Gastroesophageal sphincter (tissue), 4 donors: ENCODE measurements around the gene HERC2. TPM values are rescaled to one million over a fixed set of nuclear protein-coding genes. Genes with fewer than 3 reads are reported as not detected.
"Not testable (repeated sequence)": the region's sequence is repeated elsewhere in the genome, so short reads cannot be mapped to it uniquely, and the experiment has no call there.

Source experiments
- ATAC-seq: fragments of 150-250 bp; one replicate; pipeline ENCODE4 v1.9.1; 2016; ENCODE audit warnings: mild to moderate bottlenecking, moderate library complexity
- H3K27ac ChIP-seq, 4 donors: fragments of 200-600 bp; sonication (generic) in 3 of 4; 1 replicate in 3 of 4; 2 replicates in 1 of 4; pipeline ENCODE4 v1.5.1; 2016 to 2019
- H3K27me3 ChIP-seq: fragments of 200-600 bp; sonication (generic); one replicate; pipeline ENCODE4 v1.5.1; 2019
- H3K36me3 ChIP-seq, 2 donors: fragments of 200-600 bp; sonication (generic); one replicate each; pipeline ENCODE4 v1.5.1; 2019; ENCODE audit warnings: control low read depth in 1 of 2
- H3K4me1 ChIP-seq, 3 donors: fragments of 200-600 bp; sonication (generic); 1 replicate in 2 of 3; 2 replicates in 1 of 3; pipeline ENCODE4 v1.5.1; 2016 to 2019; ENCODE audit warnings: control low read depth in 2 of 3
- H3K4me3 ChIP-seq, 2 donors: fragments of 200-600 bp; sonication (generic); one replicate each; pipeline ENCODE4 v1.5.1; 2019; ENCODE audit warnings: mild to moderate bottlenecking in 1 of 2, moderate library complexity in 1 of 2
- H3K9me3 ChIP-seq, 3 donors: fragments of 200-600 bp; sonication (generic); one replicate each; pipeline ENCODE4 v1.5.1; 2017 to 2019; ENCODE audit warnings: control low read depth in 2 of 3
- EP300 ChIP-seq: sonication (generic); formaldehyde crosslinking; IDR thresholded peaks from one replicate; pipeline ENCODE4 v1.6.1; 2017; ENCODE audit warnings: antibody characterized with exemption, mild to moderate bottlenecking
- POLR2A ChIP-seq, 2 donors: fragments of 450-650 bp; IDR thresholded peaks; one replicate each; pipeline ENCODE4 v1.6.1; 2017; ENCODE audit warnings: antibody characterized with exemption in 2 of 2, mild to moderate bottlenecking in 2 of 2, moderate library complexity in 1 of 2
- POLR2AphosphoS5 ChIP-seq: sonication (generic); formaldehyde crosslinking; IDR thresholded peaks from one replicate; pipeline ENCODE4 v1.6.1; 2017; ENCODE audit warnings: antibody characterized with exemption
- WGBS, 2 donors: methylation state at CpG; one replicate each; pipeline ENCODE4 v1.1.5; 2018; ENCODE audit warnings: low coverage in 1 of 2; 5-methylcytosine and 5-hydroxymethylcytosine counted together
- total RNA-seq, 4 donors: library from RNA; depleted of rRNA; stranded (reverse); fragments of >200 nt; gene quantifications; one replicate each; pipeline ENCODE4 v1.1.0, GENCODE V29; 2016
- TF ChIP-seq, protein P1 (sequence below), 4 experiments: fragments of 200-600 bp in 2 of 4; fragments of 450-650 bp in 2 of 4; sonication (generic) in 1 of 4; IDR thresholded peaks; one replicate each; pipeline ENCODE4 v1.5.1; 2017 to 2019; ENCODE audit warnings: antibody characterized with exemption in 4 of 4, mild to moderate bottlenecking in 2 of 4, moderate library complexity in 2 of 4

HERC2 gene
- total RNA-seq, 4 donors from 2014 or later, result 38.6 to 94.6 (median 56.1) TPM

DNA sequence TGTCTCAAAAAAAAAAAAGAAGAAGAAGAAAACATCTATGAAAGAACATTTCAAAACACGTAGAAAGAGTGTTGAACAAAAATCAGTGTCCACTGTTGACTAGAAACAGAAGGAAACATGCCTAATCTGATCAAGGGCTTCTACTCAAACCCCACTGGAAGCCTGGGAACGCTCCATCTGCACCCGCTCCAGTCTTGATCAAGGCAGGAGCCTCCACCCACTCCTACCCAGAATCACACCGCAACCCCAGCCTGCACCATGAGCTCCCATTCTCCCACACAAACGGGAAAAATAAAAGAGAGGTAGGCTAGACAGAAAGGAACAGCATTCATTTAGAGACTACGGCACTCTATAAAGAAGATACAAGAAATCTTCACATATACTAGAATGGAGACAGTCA, 181.9 kb downstream of the HERC2 start:
- H3K36me3 ChIP-seq, result peaks cover 0 to 78% of the 10 kb centered on the region in 2 donors
- TF ChIP-seq POLR2AphosphoS5 (no peak), POLR2A (IDR thresholded peaks at IDR 0.05) (no peak), EP300 (no peak)
- TF ChIP-seq, protein P1, sequence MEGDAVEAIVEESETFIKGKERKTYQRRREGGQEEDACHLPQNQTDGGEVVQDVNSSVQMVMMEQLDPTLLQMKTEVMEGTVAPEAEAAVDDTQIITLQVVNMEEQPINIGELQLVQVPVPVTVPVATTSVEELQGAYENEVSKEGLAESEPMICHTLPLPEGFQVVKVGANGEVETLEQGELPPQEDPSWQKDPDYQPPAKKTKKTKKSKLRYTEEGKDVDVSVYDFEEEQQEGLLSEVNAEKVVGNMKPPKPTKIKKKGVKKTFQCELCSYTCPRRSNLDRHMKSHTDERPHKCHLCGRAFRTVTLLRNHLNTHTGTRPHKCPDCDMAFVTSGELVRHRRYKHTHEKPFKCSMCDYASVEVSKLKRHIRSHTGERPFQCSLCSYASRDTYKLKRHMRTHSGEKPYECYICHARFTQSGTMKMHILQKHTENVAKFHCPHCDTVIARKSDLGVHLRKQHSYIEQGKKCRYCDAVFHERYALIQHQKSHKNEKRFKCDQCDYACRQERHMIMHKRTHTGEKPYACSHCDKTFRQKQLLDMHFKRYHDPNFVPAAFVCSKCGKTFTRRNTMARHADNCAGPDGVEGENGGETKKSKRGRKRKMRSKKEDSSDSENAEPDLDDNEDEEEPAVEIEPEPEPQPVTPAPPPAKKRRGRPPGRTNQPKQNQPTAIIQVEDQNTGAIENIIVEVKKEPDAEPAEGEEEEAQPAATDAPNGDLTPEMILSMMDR (IDR thresholded peaks at IDR 0.05), result no peak
- no peaks in the 10 kb centered on the region for H3K9me3 ChIP-seq
- ATAC-seq, result no peak
- H3K27ac ChIP-seq, result no peak overlapping the region
- no peaks in the 10 kb centered on the region for H3K27me3 ChIP-seq
- H3K4me3 ChIP-seq, result no peak overlapping the region
- no peaks in the 10 kb centered on the region for H3K4me1 ChIP-seq
- WGBS, 2 donors, result 83 to 100% methylated on average over 1 to 4 of the region's 6 CpGs

- not testable (repeated sequence) for H3K9me3 ChIP-seq, H3K27ac ChIP-seq, ATAC-seq, H3K4me3 ChIP-seq, H3K27me3 ChIP-seq, H3K4me1 ChIP-seq
- 78 to 80% methylated on average over 8 to 9 of the region's 9 CpGs for WGBS, 2 donors
- peaks cover 0 to 73% of the 10 kb centered on the region in 2 donors for H3K36me3 ChIP-seq
These were observed 184.5 kb downstream of the HERC2 start for GRCh38 chr15:28137408-28138039.

DNA sequence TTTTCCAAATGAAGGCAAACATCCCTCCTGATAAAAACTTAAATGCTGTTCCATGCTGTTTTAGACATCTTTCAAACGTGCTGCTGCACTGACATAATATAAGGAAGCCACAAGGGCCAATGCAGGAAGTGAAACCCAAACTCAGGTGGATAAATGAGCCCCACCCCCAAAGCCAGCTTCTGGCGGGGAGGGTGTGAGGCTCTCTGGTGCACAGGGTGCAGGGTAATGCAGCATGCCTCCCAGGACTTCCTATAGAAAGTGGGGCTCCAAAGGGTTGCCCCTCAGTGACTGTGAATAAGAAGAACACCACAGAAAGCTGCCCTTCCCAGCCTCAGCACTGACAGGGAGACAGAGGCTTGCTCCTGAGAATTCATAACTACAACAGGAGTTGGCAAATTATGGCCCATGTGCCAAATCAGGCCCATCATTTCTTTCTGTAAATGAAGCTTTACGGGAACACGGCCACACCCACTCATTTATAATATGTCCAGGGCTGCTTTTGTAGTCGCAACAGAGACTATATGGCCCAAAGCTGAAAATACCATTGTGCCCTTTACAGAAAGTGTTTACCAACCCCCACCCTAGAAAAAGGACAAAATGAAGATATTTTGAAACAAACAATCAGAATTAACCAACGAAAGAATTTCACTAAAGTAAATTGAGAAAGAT, 185.6 kb downstream of the HERC2 start:
- WGBS, 2 donors, result 68 to 81% methylated on average over 4 to 5 of the region's 6 CpGs
- H3K27me3 ChIP-seq, H3K27ac ChIP-seq, H3K9me3 ChIP-seq, H3K4me3 ChIP-seq, H3K4me1 ChIP-seq, ATAC-seq: not testable (repeated sequence)
- H3K36me3 ChIP-seq, result peaks cover 0 to 73% of the 10 kb centered on the region in 2 donors

DNA sequence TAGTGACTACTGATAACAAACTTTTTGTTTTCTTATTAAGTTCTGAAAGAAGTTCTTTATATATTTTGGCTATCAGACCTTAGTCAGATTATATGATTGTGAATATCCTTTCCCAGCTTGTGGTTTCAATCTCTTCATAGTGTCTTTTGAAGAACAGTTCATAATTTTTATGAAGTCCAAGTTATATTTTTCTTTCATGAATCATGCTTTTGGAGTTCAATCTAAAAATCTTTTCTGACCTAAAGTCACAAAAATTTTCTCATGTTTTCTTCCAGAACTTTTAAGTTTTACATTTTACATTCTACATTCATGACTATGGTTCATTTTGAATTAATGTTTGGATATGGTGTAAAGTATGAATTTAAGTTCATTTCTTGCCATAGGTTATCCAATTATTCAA, 188.7 kb downstream of the HERC2 start:
- no peaks in the 10 kb centered on the region for H3K9me3 ChIP-seq
- no peaks in the 10 kb centered on the region for H3K27me3 ChIP-seq
- H3K4me1 ChIP-seq, result peaks cover 0 to 6% (median 0%) of the 10 kb centered on the region in 3 donors
- no peak for TF ChIP-seq POLR2A (IDR thresholded peaks at IDR 0.05)
- TF ChIP-seq, protein P1 (IDR thresholded peaks at IDR 0.05), result no peak
- TF ChIP-seq POLR2AphosphoS5, result no peak
- TF ChIP-seq EP300, result no peak
- peaks cover 0 to 73% of the 10 kb centered on the region in 2 donors for H3K36me3 ChIP-seq
- H3K27ac ChIP-seq, result no peak overlapping the region
- no peak overlapping the region for H3K4me3 ChIP-seq
- no peak for ATAC-seq

DNA sequence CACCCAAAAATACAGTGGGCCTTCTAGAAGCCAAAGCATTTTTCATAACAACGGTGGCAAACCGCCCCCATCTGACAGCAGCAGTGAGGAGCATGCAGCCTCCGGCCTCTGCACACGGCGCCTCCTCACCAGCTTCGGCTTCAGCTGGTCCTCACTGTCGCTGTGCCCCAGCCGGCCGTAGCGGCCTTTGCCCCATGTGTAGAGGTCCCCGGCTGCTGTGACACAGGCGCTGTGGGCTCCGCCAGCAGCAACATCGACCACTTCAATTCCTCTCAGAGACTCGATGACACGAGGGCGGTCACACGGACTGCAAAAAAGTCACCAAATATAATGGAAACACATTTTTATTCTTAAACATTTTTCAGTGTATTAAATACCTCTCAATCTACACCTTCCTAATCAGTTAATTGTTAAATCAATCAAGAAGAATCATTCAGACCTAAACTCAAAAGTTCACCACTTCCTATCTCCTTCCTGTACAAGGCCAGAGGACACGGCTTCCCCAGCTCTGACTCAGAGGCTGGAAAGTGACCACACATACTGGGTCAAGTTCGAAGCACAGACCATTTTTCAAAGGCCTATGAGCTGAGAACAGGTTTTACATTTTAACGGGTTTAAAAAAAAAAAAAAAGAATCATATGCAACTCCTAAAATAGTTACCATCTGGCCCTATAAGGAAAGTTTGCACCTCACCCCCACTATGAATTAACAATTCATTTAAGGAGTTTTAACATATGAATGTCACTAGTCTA, 189.3 kb downstream of the HERC2 start:
- Histone ChIP-seq H3K27me3 (no peaks in the 10 kb centered on the region), H3K9me3 (no peaks in the 10 kb centered on the region), H3K36me3 (peaks cover 0 to 74% of the 10 kb centered on the region in 2 donors), H3K4me1 (peaks cover 0 to 6% (median 0%) of the 10 kb centered on the region in 3 donors), H3K4me3 (no peak overlapping the region), H3K27ac (no peak overlapping the region)
- TF ChIP-seq POLR2AphosphoS5 (no peak), POLR2A (IDR thresholded peaks at IDR 0.05) (no peak), EP300 (no peak)
- TF ChIP-seq, protein P1 (IDR thresholded peaks at IDR 0.05), result no peak
- no peak for ATAC-seq
- 57 to 74% methylated on average over 2 to 13 of the region's 21 CpGs for WGBS, 2 donors
